Lower leg skin (tissue), 3 donors: ENCODE data around the gene IPMK.

Experiments used
- CTCF ChIP-seq, 3 donors: fragments of 450-650 bp; IDR thresholded peaks; one replicate each; pipeline ENCODE4 v1.5.1; 2016; ENCODE audit warnings: antibody characterized with exemption in 3 of 3, mild to moderate bottlenecking in 3 of 3, moderate library complexity in 2 of 3
- POLR2A ChIP-seq, 2 donors: fragments of 450-650 bp; IDR thresholded peaks; one replicate each; pipeline ENCODE4 v1.6.1; 2016 to 2017; ENCODE audit warnings: antibody characterized with exemption in 2 of 2, mild to moderate bottlenecking in 1 of 2, moderate library complexity in 1 of 2

- TF ChIP-seq CTCF (IDR thresholded peaks at IDR 0.05) (no peak), POLR2A (IDR thresholded peaks at IDR 0.05) (no peak)
Measured at GRCh38 chr10:58304099-58304633, 36.5 kb upstream of the IPMK start.
